Measurements from ENCODE around the gene PNPLA1.

PNPLA1 gene

GRCh38 chr6:36322591-36322990, 52.7 kb downstream of the PNPLA1 start:
- TF ChIP-seq, protein P1, sequence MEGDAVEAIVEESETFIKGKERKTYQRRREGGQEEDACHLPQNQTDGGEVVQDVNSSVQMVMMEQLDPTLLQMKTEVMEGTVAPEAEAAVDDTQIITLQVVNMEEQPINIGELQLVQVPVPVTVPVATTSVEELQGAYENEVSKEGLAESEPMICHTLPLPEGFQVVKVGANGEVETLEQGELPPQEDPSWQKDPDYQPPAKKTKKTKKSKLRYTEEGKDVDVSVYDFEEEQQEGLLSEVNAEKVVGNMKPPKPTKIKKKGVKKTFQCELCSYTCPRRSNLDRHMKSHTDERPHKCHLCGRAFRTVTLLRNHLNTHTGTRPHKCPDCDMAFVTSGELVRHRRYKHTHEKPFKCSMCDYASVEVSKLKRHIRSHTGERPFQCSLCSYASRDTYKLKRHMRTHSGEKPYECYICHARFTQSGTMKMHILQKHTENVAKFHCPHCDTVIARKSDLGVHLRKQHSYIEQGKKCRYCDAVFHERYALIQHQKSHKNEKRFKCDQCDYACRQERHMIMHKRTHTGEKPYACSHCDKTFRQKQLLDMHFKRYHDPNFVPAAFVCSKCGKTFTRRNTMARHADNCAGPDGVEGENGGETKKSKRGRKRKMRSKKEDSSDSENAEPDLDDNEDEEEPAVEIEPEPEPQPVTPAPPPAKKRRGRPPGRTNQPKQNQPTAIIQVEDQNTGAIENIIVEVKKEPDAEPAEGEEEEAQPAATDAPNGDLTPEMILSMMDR (IDR thresholded peaks at IDR 0.05; ENCODE audit: control insufficient read depth, insufficient read depth, low read depth, low read length, missing control alignments), result no peak
- DNase-seq (ENCODE audit: low read depth), result no peak
- H3K4me3 ChIP-seq (ENCODE audit: control insufficient read depth, low read depth, low read length), result no peak overlapping the region

- TF ChIP-seq, protein P1 (IDR thresholded peaks at IDR 0.05; ENCODE audit: control insufficient read depth, insufficient read depth, low read depth, low read length, missing control alignments), result no peak
- DNase-seq (ENCODE audit: low read depth), result no peak
- no peak overlapping the region for H3K4me3 ChIP-seq (ENCODE audit: control insufficient read depth, low read depth, low read length)
These were observed 53.2 kb downstream of the PNPLA1 start for GRCh38 chr6:36323062-36323461.

- TF ChIP-seq, protein P1 (IDR thresholded peaks at IDR 0.05; ENCODE audit: control insufficient read depth, insufficient read depth, low read depth, low read length, missing control alignments), result no peak
- no peak overlapping the region for H3K4me3 ChIP-seq (ENCODE audit: control insufficient read depth, low read depth, low read length)
- DNase-seq (ENCODE audit: low read depth), result no peak
These were observed 54.3 kb downstream of the PNPLA1 start for GRCh38 chr6:36324191-36324590.

GRCh38 chr6:36324715-36325114, 54.9 kb downstream of the PNPLA1 start:
- TF ChIP-seq, protein P1 (IDR thresholded peaks at IDR 0.05; ENCODE audit: control insufficient read depth, insufficient read depth, low read depth, low read length, missing control alignments), result no peak
- H3K4me3 ChIP-seq (ENCODE audit: control insufficient read depth, low read depth, low read length), result no peak overlapping the region
- DNase-seq (ENCODE audit: low read depth), result no peak

DNA sequence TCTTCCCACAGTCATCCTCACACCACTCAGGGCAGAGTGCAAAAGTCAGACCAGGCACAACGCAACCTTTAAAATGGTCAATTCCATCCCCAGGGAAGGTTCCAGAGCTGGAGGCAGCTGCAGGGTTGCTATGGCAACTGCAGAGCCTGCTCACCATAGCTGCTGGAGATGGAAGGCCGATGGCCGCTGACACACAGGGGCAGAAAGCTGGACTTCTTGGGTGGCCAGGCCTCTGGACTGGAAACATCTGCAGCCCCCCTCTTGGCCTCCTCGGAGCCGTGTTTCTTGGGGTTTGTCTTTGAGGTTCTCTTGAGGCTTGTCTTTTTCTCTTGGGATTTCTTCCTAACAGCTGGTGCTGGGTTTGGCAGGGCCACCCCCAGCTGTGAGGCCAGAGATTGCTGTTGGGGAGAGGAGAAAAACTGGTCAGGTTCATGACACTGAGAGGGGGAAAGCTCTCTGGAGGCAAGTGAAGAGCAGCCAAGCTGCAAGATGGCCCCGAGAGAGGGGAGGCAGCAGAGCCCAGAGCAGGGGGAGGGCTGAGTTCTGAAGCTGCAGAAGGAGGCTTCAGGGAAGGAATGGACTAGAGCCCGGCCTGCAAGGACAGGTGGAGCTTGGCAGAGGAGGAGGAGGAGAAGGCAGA, 56.6 kb downstream of the PNPLA1 start:
- no peak overlapping the region for H3K4me3 ChIP-seq (ENCODE audit: control insufficient read depth, low read depth, low read length)
- DNase-seq (ENCODE audit: low read depth), result no peak
- TF ChIP-seq, protein P1 (IDR thresholded peaks at IDR 0.05; ENCODE audit: control insufficient read depth, insufficient read depth, low read depth, low read length, missing control alignments), result no peak

DNA sequence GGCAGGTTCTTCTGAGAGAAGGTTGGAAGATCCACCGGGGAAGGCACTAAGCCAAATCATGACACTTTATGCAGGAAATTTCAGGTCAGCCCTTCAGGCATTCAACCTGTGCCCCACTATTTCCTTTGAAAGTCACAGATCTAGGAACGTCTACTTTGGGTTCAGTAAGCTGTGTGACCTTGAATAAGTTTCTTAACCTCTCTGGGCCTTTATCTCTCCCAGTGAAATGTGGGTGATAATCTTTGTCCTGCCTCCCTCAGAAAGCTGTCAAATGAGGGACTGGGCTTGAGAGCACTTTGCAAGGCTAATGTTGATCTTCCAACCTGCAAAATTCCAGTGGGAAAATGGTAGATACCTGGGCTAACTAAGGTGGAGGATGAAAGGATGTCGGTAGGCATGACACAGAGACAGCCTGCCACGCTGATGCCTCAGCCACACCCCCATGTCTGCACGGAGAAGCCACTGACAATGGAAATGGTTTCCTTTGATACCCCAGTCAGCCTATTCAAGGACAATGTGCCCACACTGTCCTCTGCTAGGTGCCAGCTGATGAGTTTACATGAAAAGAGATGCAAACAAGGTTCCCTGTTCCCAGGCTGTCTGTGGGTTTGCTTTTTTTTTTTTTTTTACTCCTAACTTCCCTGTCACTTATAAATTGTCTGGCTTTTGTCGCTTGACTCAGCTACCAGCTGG, 57.5 kb downstream of the PNPLA1 start:
- TF ChIP-seq, protein P1 (IDR thresholded peaks at IDR 0.05; ENCODE audit: control insufficient read depth, insufficient read depth, low read depth, low read length, missing control alignments), result no peak
- H3K4me3 ChIP-seq (ENCODE audit: control insufficient read depth, low read depth, low read length), result no peak overlapping the region
- no peak for DNase-seq (ENCODE audit: low read depth)
